LNCaP clone FGC (cell line): ENCODE data around the gene DLEC1.
"Not testable (repeated sequence)": the region's sequence is repeated elsewhere in the genome, so short reads cannot be mapped to it uniquely, and the experiment has no call there.

Source experiments
- DNase-seq: peaks from one replicate; pipeline ENCODE4 v3.0.0-alpha.2; 2011; ENCODE audit warnings: low read depth
- H3K4me3 ChIP-seq: 2 replicates; pipeline ENCODE4 v1.5.1; 2011; ENCODE audit warnings: mild to moderate bottlenecking, low read depth, low read length, control low read depth
- TF ChIP-seq, protein P1 (sequence below): IDR thresholded peaks from 2 replicates; pipeline ENCODE4 v1.5.1; 2012; ENCODE audit warnings: mild to moderate bottlenecking; ENCODE audit not compliant: control insufficient read depth, insufficient read depth; ENCODE audit errors: extremely low read depth

DLEC1 gene

GRCh38 chr3:38054499-38055001 is 15.5 kb downstream of the DLEC1 start:
- no peak for DNase-seq
- no peak overlapping the region for H3K4me3 ChIP-seq
- TF ChIP-seq, protein P1, sequence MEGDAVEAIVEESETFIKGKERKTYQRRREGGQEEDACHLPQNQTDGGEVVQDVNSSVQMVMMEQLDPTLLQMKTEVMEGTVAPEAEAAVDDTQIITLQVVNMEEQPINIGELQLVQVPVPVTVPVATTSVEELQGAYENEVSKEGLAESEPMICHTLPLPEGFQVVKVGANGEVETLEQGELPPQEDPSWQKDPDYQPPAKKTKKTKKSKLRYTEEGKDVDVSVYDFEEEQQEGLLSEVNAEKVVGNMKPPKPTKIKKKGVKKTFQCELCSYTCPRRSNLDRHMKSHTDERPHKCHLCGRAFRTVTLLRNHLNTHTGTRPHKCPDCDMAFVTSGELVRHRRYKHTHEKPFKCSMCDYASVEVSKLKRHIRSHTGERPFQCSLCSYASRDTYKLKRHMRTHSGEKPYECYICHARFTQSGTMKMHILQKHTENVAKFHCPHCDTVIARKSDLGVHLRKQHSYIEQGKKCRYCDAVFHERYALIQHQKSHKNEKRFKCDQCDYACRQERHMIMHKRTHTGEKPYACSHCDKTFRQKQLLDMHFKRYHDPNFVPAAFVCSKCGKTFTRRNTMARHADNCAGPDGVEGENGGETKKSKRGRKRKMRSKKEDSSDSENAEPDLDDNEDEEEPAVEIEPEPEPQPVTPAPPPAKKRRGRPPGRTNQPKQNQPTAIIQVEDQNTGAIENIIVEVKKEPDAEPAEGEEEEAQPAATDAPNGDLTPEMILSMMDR: no peak

DNA sequence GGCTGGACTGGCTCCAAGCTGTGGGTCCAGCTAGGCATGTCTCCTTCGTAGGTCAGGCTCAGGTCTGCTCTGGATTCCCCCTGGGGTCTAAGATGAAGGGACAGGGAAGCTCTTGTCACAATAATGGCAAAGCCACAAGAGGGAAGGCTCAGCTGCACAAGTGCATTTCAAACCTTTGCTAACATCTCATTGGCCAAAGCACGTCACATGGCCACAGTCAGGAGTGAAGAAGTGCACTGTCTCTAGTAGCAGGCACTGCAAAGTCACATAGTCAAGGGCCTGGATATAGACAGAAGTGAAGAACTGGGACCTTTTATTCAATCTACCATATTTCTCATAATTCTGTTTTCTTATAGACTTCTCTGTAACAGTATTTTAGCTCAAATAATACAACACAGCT is 20.1 kb downstream of the DLEC1 start:
- no peak for DNase-seq
- TF ChIP-seq, protein P1: no peak
- no peak overlapping the region for H3K4me3 ChIP-seq

- DNase-seq: no peak
Measured at GRCh38 chr3:38059591-38059990, 20.6 kb downstream of the DLEC1 start.

GRCh38 chr3:38062809-38063208 is 23.8 kb downstream of the DLEC1 start:
- no peak overlapping the region for H3K4me3 ChIP-seq
- TF ChIP-seq, protein P1: no peak
- no peak for DNase-seq

More at GRCh38 chr3:38059591-38059990, 20.6 kb downstream of the DLEC1 start:
- H3K4me3 ChIP-seq: no peak overlapping the region
- TF ChIP-seq, protein P1: no peak

- not testable (repeated sequence) for H3K4me3 ChIP-seq, DNase-seq
Measured at GRCh38 chr3:38064453-38064852, 25.4 kb downstream of the DLEC1 start.

DNA sequence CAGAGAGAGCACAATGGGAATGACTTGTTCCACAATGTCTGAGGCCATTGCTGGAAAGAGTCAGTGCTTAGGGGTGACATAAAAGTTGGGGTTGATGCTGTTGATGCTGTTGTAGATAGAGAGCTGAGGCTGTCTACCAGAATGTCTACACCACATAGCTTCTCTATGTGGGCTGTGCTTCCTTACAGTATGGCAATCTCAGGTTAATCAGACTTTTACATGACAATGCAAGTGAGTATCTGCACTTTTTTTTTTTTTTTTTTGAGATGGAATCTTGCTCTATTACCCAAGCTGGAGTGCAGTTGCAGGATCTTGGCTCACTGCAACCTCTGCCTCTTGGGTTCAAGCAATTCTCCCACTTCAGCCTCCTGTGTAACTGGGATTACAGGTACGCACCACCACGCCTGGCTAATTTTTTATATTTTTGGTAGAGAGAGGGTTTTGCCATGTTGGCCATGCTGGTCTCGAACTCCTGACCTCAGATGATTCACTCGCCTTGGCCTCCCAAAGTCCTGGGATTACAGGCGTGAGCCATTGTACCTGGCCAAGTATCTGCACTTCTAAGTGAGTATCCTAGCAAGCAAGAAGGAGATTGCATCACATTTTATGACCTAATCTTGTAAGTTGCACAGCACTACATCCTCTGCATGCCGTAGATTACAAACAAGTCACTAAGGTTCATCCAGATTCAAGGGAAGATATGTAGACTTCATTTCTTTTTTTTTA is 28.7 kb downstream of the DLEC1 start:
- H3K4me3 ChIP-seq: no peak overlapping the region
- no peak for DNase-seq
- TF ChIP-seq, protein P1: no peak

- TF ChIP-seq, protein P1: no peak
- no peak overlapping the region for H3K4me3 ChIP-seq
- no peak for DNase-seq
Measured at GRCh38 chr3:38070013-38070412, 31.0 kb downstream of the DLEC1 start.

DNA sequence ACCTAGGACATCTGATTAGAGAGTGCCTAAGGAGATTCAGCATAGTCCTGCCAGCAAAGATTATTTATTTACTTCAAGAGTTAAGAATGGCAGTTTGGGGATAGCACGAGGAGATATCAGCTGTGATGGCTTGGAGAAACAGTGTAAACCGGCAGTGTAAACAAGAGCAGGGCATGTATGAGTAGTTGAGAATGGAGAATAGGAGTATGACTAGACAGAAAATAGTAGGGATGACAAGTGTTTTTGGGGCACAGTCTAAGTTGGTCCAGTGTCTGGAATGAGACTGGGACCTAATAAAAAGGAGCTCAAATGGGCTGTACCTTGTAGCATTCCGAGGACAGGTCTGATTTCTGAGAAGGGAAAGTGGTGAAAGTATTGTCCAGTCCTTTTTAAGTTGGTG is 38.1 kb downstream of the DLEC1 start:
- H3K4me3 ChIP-seq, DNase-seq: not testable (repeated sequence)

DNA sequence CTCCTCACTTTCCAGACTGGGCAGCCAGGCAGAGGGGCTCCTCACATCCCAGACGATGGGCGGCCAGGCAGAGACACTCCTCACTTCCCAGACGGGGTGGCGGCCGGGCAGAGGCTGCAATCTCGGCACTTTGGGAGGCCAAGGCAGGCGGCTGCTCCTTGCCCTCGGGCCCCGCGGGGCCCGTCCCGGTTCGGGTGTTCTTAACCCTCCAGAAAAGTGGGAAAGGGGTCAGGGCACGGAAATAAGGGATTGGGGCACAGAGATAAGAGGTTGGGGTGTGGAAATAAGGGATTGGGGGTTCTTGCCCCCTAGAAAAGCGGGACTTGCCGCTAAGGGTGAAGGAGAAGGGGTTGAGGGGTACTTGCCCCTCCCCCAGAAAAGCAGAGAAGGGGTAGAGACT is 43.3 kb downstream of the DLEC1 start:
- H3K4me3 ChIP-seq, DNase-seq: not testable (repeated sequence)

DNA sequence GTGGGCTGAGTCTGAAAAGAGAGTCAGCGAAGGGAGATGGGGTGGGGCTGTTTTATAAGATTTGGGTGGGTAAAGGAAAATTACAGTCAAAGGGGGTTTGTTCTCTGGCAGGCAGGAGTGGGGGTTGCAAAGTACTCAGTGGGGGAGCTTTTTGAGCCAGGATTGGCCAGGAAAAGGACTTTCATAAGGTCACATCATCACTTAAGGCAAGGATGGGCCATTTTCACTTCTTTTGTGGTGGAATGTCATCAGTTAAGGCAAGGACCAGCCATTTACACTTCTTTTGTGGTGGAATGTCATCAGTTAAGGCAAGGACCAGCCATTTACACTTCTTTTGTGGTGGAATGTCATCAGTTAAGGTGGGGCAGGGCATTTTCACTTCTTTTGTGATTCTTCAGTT is 44.2 kb downstream of the DLEC1 start:
- not testable (repeated sequence) for H3K4me3 ChIP-seq, DNase-seq
